ENCODE results near the gene VPS45.
A peak's percentile ranks its signal among the peaks of the same experiment; 100 is the strongest.
"Not testable (repeated sequence)": the region's sequence is repeated elsewhere in the genome, so short reads cannot be mapped to it uniquely, and the experiment has no call there.

The VPS45 gene

DNA sequence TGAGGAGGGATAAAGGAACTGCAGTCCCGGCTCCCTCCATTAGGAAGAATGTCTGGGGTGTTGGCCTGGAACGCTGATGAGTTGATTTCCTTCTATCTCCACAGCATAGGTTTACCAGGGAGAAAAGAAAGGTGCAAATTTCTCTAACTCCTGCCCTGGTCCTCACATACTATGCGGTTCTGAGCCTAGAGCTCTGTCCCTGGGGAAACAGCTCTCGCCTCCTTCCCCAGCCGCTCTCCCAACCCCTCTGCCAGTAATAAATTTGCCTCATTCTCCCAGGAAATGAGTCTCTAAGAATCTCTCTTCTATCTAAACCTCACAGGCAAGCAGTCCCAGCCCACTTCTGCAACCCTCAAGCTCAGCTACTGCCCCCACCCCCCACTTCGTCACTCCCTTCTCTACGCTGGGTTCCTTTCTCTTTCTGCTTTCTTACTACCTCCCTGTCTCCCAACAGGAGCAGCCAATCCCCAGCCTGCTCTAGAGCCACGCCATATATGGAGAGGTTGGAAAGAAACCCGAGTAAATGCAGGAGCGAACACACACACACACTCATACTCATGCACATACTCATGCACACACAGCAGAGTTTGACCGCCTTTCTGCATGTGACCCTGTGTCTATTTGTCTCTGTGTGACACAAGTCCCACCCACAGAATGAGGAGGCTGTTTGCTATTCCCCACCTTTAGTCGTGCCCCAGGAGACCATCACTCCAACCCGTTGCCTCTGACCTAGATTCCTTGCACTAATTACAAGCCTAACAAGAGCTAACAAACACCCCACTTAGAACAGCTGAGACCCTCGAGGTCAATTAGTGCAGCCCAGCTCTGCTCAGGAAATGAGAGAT is 95.5 kb downstream of the VPS45 start:
- peak; percentile 13 for DNase-seq

DNA sequence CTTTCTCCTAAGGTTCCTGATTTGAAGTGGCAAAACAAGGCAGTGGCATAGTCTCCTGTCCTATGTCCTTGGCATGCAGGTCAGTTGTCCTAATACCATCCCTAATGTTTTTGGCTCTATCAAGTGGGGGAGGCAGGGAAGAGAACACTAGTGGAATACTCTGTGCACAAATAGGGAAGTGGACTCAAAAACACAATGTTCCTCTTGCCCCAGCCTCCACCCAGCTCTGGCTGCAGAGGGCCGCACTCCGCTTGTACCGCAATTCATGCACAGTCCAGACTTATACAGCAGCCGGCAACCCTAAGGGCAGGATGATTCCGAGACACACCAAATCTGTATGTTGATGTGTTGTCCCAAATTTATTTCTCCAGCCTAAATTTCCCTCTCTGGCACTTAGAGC is 96.6 kb downstream of the VPS45 start:
- DNase-seq, result no peak

GRCh38 chr1:150164779-150165178 is 97.2 kb downstream of the VPS45 start:
- DNase-seq, result no peak

- peak; percentile 66 for DNase-seq
These were observed 98.3 kb downstream of the VPS45 start for GRCh38 chr1:150165622-150166612.

GRCh38 chr1:150168960-150169601 is 101.5 kb downstream of the VPS45 start:
- peak; percentile 61 for DNase-seq

GRCh38 chr1:150171801-150172200 is 104.2 kb downstream of the VPS45 start:
- DNase-seq, result no peak

DNA sequence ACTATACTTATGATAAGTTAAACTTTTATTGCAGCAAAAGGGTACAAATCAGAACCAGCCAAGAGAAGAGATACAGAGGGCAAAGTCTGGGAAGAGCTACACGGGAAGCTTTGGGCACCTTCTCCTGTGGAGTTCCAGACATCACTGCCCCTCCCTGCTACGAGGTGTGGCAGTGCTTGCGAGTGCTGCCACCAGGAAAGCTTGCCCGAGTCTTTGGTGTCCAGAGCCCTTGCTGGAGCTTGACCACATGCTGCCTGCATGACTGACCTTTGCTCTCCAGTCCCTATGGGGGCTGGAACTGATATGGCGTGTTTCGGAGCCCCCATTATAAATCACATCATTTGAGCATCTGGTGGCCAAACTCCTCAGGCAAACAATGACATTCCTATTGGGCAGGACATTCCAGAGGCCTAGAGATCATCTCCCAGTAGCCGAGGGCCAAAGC is 105.6 kb downstream of the VPS45 start:
- DNase-seq, result no peak

DNA sequence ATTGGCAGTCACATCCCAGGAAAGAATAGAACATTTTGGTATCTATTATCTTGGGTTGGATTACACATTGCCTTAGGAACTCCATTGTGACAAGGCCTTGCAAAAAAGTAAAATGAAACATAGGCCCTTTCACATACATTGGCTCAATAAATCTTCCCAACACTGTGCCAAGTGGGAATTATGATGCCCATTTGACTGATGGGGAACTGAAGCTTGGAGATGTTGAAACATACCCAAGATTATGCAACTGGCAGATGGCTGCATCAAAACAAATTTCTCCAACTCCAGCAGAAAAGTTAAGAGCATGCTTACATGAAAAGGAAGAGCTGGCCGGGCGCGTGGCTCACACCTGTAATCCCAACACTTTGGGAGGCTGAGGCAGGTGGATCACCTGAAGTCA is 109.0 kb downstream of the VPS45 start:
- no peak for DNase-seq

GRCh38 chr1:150178548-150178947 is 111.0 kb downstream of the VPS45 start:
- DNase-seq, result no peak

DNA sequence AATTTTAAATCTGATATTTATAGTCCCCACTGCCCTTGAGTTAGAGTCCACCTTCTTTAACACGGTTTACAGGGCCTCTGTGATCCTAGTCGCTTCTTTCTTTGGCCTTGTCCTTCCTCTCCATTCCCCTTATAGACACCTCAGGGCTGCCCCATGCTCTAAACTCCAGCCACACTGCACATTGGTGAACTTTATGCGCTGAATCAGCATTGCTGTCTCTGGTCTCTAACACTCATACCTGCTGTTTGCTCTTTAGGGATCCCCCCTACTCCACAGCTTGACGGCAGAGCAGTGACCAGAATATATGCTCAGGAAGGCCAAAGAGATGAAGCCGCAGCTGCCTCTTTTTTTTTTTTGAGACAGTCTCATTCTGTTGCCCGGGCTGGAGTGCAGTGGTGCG is 112.3 kb downstream of the VPS45 start:
- DNase-seq, result no peak

DNA sequence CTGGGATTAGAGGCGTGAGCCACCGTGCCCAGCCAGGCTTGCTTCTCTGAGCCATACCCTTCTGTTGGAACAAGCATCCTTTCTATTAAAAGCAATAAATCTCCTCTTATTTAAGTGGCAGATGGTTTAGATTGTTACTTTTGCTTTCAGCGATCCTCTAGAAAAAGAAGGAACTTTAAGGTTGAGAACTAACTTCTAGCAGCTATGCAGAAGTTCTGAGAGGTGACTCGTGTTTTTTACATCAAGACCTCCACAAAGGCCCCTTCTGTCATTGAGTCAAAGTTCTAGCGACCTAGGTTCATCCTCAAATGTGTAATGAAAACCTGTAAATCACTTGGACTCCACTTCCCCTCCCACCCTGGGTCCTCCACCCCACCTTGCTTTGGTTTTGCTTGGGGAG is 112.9 kb downstream of the VPS45 start:
- DNase-seq, result no peak

DNA sequence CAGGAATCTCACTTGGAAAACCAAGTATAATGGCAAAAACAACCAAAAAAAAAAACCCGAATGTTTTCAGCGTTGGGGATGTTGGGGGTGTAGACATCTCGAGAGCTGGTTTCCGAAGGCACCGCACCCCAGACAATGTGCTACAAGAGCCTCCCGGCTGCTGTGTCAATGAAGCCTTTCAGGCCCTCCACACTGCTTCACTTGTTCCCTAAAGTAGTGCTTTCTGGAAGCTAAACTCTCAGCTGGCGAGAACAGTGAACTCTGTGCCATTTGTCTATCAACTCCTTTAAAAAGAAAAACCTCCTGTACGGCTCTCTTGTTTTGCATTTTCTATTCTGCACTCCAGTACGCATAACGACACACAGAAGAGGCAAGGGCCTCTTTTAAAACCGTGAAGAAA is 114.7 kb downstream of the VPS45 start:
- no peak for DNase-seq

DNA sequence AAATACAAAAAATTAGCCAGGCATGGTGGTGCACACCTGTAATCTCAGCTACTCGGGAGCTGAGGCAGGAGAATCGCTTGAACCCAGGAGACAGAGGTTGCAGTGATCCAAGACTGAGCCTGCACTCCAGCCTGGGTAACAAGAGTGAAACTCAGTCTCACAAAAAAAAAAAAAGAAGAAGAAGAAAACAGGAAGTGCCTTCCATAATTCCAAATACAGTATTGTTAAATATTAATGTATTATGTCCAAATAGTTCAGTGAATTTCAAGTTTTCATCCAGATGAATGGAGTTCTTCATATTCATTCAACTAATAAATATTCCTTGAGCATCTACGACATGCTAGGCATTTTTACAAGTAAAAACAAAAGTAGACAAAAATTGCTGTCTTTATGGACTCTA is 115.5 kb downstream of the VPS45 start:
- DNase-seq, result no peak

- DNase-seq, result no peak
These were observed 117.9 kb downstream of the VPS45 start for GRCh38 chr1:150185481-150185880.

DNA sequence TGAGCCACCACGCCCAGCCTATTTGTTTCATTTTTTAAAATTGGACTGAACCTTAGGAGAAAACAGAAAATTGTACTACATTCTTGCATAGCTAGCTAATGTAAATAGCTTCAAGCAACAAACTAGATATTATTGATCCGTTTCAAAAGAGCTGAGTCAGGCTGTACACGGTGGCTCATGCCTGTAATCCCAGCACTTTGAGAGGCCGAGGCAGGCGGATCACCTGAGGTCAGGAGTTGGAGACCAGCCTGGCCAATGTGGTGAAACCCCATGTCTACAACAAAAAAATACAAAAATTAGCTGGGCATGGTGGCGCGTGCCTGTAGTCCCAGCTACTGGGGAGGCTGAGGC is 118.8 kb downstream of the VPS45 start:
- DNase-seq, result not testable (repeated sequence)

- DNase-seq, result peak; percentile 59
These were observed 119.4 kb downstream of the VPS45 start for GRCh38 chr1:150186789-150187559.

- no peak for DNase-seq
These were observed 120.0 kb downstream of the VPS45 start for GRCh38 chr1:150187560-150187931.

GRCh38 chr1:150192012-150192411 is 124.4 kb downstream of the VPS45 start:
- no peak for DNase-seq

GRCh38 chr1:150194381-150195031 is 126.9 kb downstream of the VPS45 start:
- no peak for DNase-seq

All from activated CD4-positive, alpha-beta T cell treated with anti-CD3 and anti-CD28 coated beads, Interleukin-10, Interleukin-2, amounts not matched to agents 100 ng/mL and 50 ng/mL, durations not matched to agents 16 hours and 8 hours (primary cell).